ENCODE results near the gene DDX51. TPM values are rescaled to one million over a fixed set of nuclear protein-coding genes. Genes with fewer than 3 reads are reported as not detected.

The DDX51 gene
- total RNA-seq, 2 donors from 2014 or later = 9.4 to 22.9 TPM

GRCh38 chr12:132159555-132160003 lies 15.5 kb upstream of the DDX51 start:
- Histone ChIP-seq H3K4me1 (no peaks in the 10 kb centered on the region), H3K27ac (no peak overlapping the region), H3K9me3 (no peaks in the 10 kb centered on the region), H3K9ac (ENCODE audit: low read depth in 2 of 2, low read length in 2 of 2) (no peak overlapping the region), H3K27me3 (no peaks in the 10 kb centered on the region), H3K36me3 (no peaks in the 10 kb centered on the region), H3K4me3 (no peak overlapping the region)
- no peak for TF ChIP-seq CTCF (IDR thresholded peaks at IDR 0.05)
- no peak for DNase-seq
- intact Hi-C loops (cut with DNase I) = loop anchor here (10.0 kb wide), 1 partner anchor 455 kb away; the partner anchor contains the start of genes LRCOL1 and P2RX2

- Histone ChIP-seq H3K9me3 (no peaks in the 10 kb centered on the region), H3K27ac (no peak overlapping the region), H3K4me1 (no peaks in the 10 kb centered on the region), H3K4me3 (no peak overlapping the region), H3K36me3 (no peaks in the 10 kb centered on the region), H3K27me3 (no peaks in the 10 kb centered on the region), H3K9ac (ENCODE audit: low read depth in 2 of 2, low read length in 2 of 2) (no peak overlapping the region)
- DNase-seq = no peak
- intact Hi-C loops (cut with DNase I) = loop anchor here (10.0 kb wide), 1 partner anchor 456 kb away; the partner anchor contains the start of genes LRCOL1 and P2RX2
- no peak for TF ChIP-seq CTCF (IDR thresholded peaks at IDR 0.05)
Observed at GRCh38 chr12:132158677-132159554, 14.8 kb upstream of the DDX51 start.

GRCh38 chr12:132157733-132158409 lies 13.8 kb upstream of the DDX51 start:
- H3K36me3 ChIP-seq = no peaks in the 10 kb centered on the region
- TF ChIP-seq CTCF (IDR thresholded peaks at IDR 0.05) = no peak
- intact Hi-C loops (cut with DNase I) = loop anchor here (10.0 kb wide), 1 partner anchor 457 kb away; the partner anchor contains the start of genes LRCOL1 and P2RX2
- no peak overlapping the region for H3K4me3 ChIP-seq
- H3K4me1 ChIP-seq = no peaks in the 10 kb centered on the region
- H3K9ac ChIP-seq (ENCODE audit: low read depth in 2 of 2, low read length in 2 of 2) = no peak overlapping the region
- no peak overlapping the region for H3K27ac ChIP-seq
- no peaks in the 10 kb centered on the region for H3K9me3 ChIP-seq
- H3K27me3 ChIP-seq = no peaks in the 10 kb centered on the region
- no peak for DNase-seq

- H3K27ac ChIP-seq = no peak overlapping the region
- H3K9me3 ChIP-seq = no peaks in the 10 kb centered on the region
- no peak for DNase-seq
- intact Hi-C loops (cut with DNase I) = loop anchor here (10.0 kb wide), 1 partner anchor 458 kb away; the partner anchor contains the start of genes LRCOL1 and P2RX2
- no peak overlapping the region for H3K9ac ChIP-seq (ENCODE audit: low read depth in 2 of 2, low read length in 2 of 2)
- no peaks in the 10 kb centered on the region for H3K27me3 ChIP-seq
- no peaks in the 10 kb centered on the region for H3K36me3 ChIP-seq
- no peak overlapping the region for H3K4me3 ChIP-seq
- no peak for TF ChIP-seq CTCF (IDR thresholded peaks at IDR 0.05)
- no peaks in the 10 kb centered on the region for H3K4me1 ChIP-seq
Observed at GRCh38 chr12:132156573-132157325, 12.6 kb upstream of the DDX51 start.

Measured in colonic mucosa (tissue), 4 donors.